H1 (cell line): ENCODE data around the gene PLP2. TPM values are rescaled to one million over a fixed set of nuclear protein-coding genes. Genes with fewer than 3 reads are reported as not detected.

Experiments used
- CTCF ChIA-PET: fragments of 300-600 bp; sonication (Branson Sonifier 250); formaldehyde crosslinking; loops from one replicate; lab custom pipeline; 2021; ENCODE audit not compliant: partially characterized antibody; lab: Charles Lee
- POLR2A ChIA-PET: fragments of 300-600 bp; sonication (Branson Sonifier 250); formaldehyde crosslinking; loops from one replicate; lab custom pipeline; 2021; ENCODE audit warnings: inconsistent platforms; ENCODE audit not compliant: partially characterized antibody; lab: Charles Lee
- DNase-seq, 2 experiments: peaks; one replicate each; pipeline versions ENCODE4 v3.0.0 to v3.0.0-alpha.2; 2010 to 2022; ENCODE audit warnings: low spot score in 2 of 2, low read depth in 1 of 2, mixed read lengths in 1 of 2
- FAIRE-seq: peaks from 2 replicates; lab custom pipeline; 2011; peaks lifted over from hg19 to GRCh38; lab: Jason Lieb, UNC
- H2AFZ ChIP-seq: 2 replicates; pipeline ENCODE4 v1.8.1; 2012; ENCODE audit warnings: low read length, inconsistent platforms
- H2AK5ac ChIP-seq: 2 replicates; pipeline ENCODE4 v1.6.1; 2013; ENCODE audit warnings: low read depth, low read length
- H2BK120ac ChIP-seq: replicated peaks from 2 replicates; pipeline ENCODE3; 2013; ENCODE audit warnings: low read depth, low read length, inconsistent platforms
- H2BK12ac ChIP-seq: 2 replicates; pipeline ENCODE4 v1.6.1; 2013; ENCODE audit warnings: low read depth, low read length
- H2BK15ac ChIP-seq: 2 replicates; pipeline ENCODE4 v1.6.1; 2013; ENCODE audit warnings: low read length
- H2BK20ac ChIP-seq: 2 replicates; pipeline ENCODE4 v1.6.1; 2013; ENCODE audit warnings: low read length
- H2BK5ac ChIP-seq: 2 replicates; pipeline ENCODE4 v1.6.1; 2013; ENCODE audit warnings: low read depth, low read length
- H3K14ac ChIP-seq: 2 replicates; pipeline ENCODE4 v1.6.1; 2013; ENCODE audit warnings: inconsistent platforms; ENCODE audit not compliant: insufficient read length
- H3K18ac ChIP-seq: 2 replicates; pipeline ENCODE4 v1.6.1; 2013; ENCODE audit warnings: low read length; ENCODE audit errors: extremely low read depth
- H3K23ac ChIP-seq: 2 replicates; pipeline ENCODE4 v1.6.1; 2013; ENCODE audit warnings: inconsistent platforms; ENCODE audit not compliant: insufficient read length
- H3K23me2 ChIP-seq: 2 replicates; pipeline ENCODE4 v1.6.1; 2013; ENCODE audit warnings: low read depth, low read length
- H3K27ac ChIP-seq: 2 replicates; pipeline ENCODE4 v1.6.1; 2011; ENCODE audit warnings: low read depth, low read length, inconsistent platforms
- H3K27me3 ChIP-seq, 4 experiments: replicated peaks in 1 of 4; 1 replicate in 1 of 4; 2 replicates in 3 of 4; pipeline versions ENCODE4 v1.6.1 to v1.8.1; 2011 to 2013; ENCODE audit warnings: low read length in 3 of 4, mild to moderate bottlenecking in 3 of 4, inconsistent platforms in 2 of 4, mixed read lengths in 2 of 4, moderate library complexity in 1 of 4; ENCODE audit not compliant: control insufficient read depth in 3 of 4, insufficient read depth in 3 of 4; ENCODE audit errors: extremely low read depth in 1 of 4
- H3K36me3 ChIP-seq, 4 experiments: 2 replicates each; pipeline versions ENCODE4 v1.6.1 to v1.8.1; 2011 to 2013; ENCODE audit warnings: mild to moderate bottlenecking in 4 of 4, low read length in 3 of 4, moderate library complexity in 2 of 4, control low read depth in 1 of 4, inconsistent platforms in 1 of 4; ENCODE audit not compliant: insufficient read depth in 4 of 4, control insufficient read depth in 2 of 4
- H3K4ac ChIP-seq: replicated peaks from 2 replicates; pipeline ENCODE3; 2013; ENCODE audit warnings: low read length, low read depth, mixed read lengths, inconsistent platforms; ENCODE audit not compliant: insufficient read length
- H3K4me1 ChIP-seq, 4 experiments: replicated peaks in 1 of 4; 1 replicate in 1 of 4; 2 replicates in 3 of 4; pipeline versions ENCODE4 v1.6.1 to v1.8.1; 2011 to 2013; ENCODE audit warnings: low read length in 3 of 4, inconsistent platforms in 2 of 4, mixed read lengths in 1 of 4; ENCODE audit not compliant: insufficient read depth in 4 of 4, control insufficient read depth in 3 of 4
- H3K4me2 ChIP-seq, 2 experiments: 2 replicates each; pipeline versions ENCODE4 v1.6.1 to v1.8.1; 2011 to 2013; ENCODE audit warnings: low read depth in 2 of 2, low read length in 2 of 2, control low read depth in 1 of 2, inconsistent platforms in 1 of 2, mild to moderate bottlenecking in 1 of 2; ENCODE audit not compliant: insufficient read depth in 1 of 2
- H3K4me3 ChIP-seq, 4 experiments: fragments of 200-600, 300-600 bp in 1 of 4; sonication (generic), shearing (Covaris generic), sonication (Bioruptor Twin) in 1 of 4; 2 replicates each; pipeline versions ENCODE4 v1.5.1 to v1.8.1; 2011 to 2016; ENCODE audit warnings: low read length in 4 of 4, low read depth in 3 of 4, control low read depth in 2 of 4, inconsistent platforms in 2 of 4, mild to moderate bottlenecking in 2 of 4, mixed read lengths in 1 of 4, moderate library complexity in 1 of 4; ENCODE audit not compliant: insufficient read depth in 2 of 4; ENCODE audit errors: extremely low read depth in 1 of 4
- H3K56ac ChIP-seq: replicated peaks from 2 replicates; pipeline ENCODE3; 2013; ENCODE audit warnings: low read depth, mild to moderate bottlenecking, mixed read lengths, low read length, inconsistent platforms; ENCODE audit not compliant: insufficient read length
- H3K79me1 ChIP-seq: 2 replicates; pipeline ENCODE4 v1.6.1; 2013; ENCODE audit warnings: low read depth, low read length, control low read depth
- H3K79me2 ChIP-seq, 2 experiments: 2 replicates each; pipeline versions ENCODE4 v1.6.1 to v1.8.1; 2012 to 2013; ENCODE audit warnings: low read length in 2 of 2, mild to moderate bottlenecking in 2 of 2, inconsistent platforms in 1 of 2; ENCODE audit not compliant: insufficient read depth in 2 of 2, control insufficient read depth in 1 of 2
- H3K9ac ChIP-seq, 4 experiments: replicated peaks in 1 of 4; 1 replicate in 1 of 4; 2 replicates in 3 of 4; pipeline versions ENCODE4 v1.6.1 to v1.8.1; 2011 to 2013; ENCODE audit warnings: low read depth in 3 of 4, low read length in 3 of 4, control low read depth in 2 of 4, mild to moderate bottlenecking in 2 of 4, moderate library complexity in 2 of 4, inconsistent platforms in 1 of 4; ENCODE audit errors: extremely low read depth in 1 of 4
- H3K9me3 ChIP-seq, 2 experiments: 2 replicates each; pipeline versions ENCODE4 v1.6.1 to v1.8.1; 2012 to 2013; ENCODE audit warnings: mild to moderate bottlenecking in 2 of 2, moderate library complexity in 2 of 2, control low read depth in 1 of 2, inconsistent platforms in 1 of 2, low read depth in 1 of 2, low read length in 1 of 2, mixed read lengths in 1 of 2; ENCODE audit not compliant: insufficient read depth in 2 of 2
- H4K20me1 ChIP-seq, 2 experiments: replicated peaks in 1 of 2; 2 replicates each; pipeline versions ENCODE3 to v1.8.1; 2011 to 2013; ENCODE audit warnings: inconsistent platforms in 2 of 2, low read length in 2 of 2, mild to moderate bottlenecking in 1 of 2; ENCODE audit not compliant: insufficient read depth in 2 of 2, control insufficient read depth in 1 of 2
- H4K5ac ChIP-seq: 2 replicates; pipeline ENCODE4 v1.6.1; 2013; ENCODE audit warnings: low read length, low read depth, mixed read lengths, inconsistent platforms; ENCODE audit not compliant: insufficient read length
- H4K8ac ChIP-seq: 2 replicates; pipeline ENCODE4 v1.8.0; 2013; ENCODE audit warnings: mild to moderate bottlenecking, moderate library complexity, low read length, inconsistent platforms; ENCODE audit not compliant: insufficient read depth; ENCODE audit errors: extremely low read depth
- H4K91ac ChIP-seq: replicated peaks from 2 replicates; pipeline ENCODE3; 2013; ENCODE audit warnings: low read length, mixed read lengths, inconsistent platforms; ENCODE audit not compliant: insufficient read length
- E2F6 ChIP-seq: IDR thresholded peaks from 2 replicates; pipeline ENCODE4 v1.6.1; 2012; ENCODE audit warnings: inconsistent platforms
- EZH2 ChIP-seq: fragments of 200-600 bp; sonication (generic); IDR thresholded peaks from 2 replicates; pipeline ENCODE4 v1.7.1; 2012; ENCODE audit warnings: low read depth, mild to moderate bottlenecking, moderate library complexity, low read length, inconsistent platforms; ENCODE audit not compliant: severe bottlenecking
- MAX ChIP-seq: IDR thresholded peaks from 2 replicates; pipeline ENCODE4 v1.6.1; 2012; ENCODE audit warnings: inconsistent platforms
- NRF1 ChIP-seq: IDR thresholded peaks from 2 replicates; pipeline ENCODE4 v1.6.1; 2011; ENCODE audit warnings: mild to moderate bottlenecking, low read depth, low read length, improper control_type of control experiment
- RBBP5 ChIP-seq: IDR thresholded peaks from 2 replicates; pipeline ENCODE4 v1.7.1; 2012; ENCODE audit warnings: low read depth, mild to moderate bottlenecking, inconsistent platforms, low read length, moderate library complexity, borderline replicate concordance
- SIN3A ChIP-seq, 2 experiments: IDR thresholded peaks in 1 of 2; conservative IDR thresholded peaks in 1 of 2; 2 replicates each; pipeline ENCODE4 v1.6.1; 2011 to 2012; ENCODE audit warnings: low read length in 2 of 2, improper control_type of control experiment in 1 of 2, low read depth in 1 of 2, mild to moderate bottlenecking in 1 of 2
- TAF7 ChIP-seq: optimal IDR thresholded peaks from 2 replicates; pipeline ENCODE3; 2011; ENCODE audit warnings: low read depth, mild to moderate bottlenecking, inconsistent platforms, low read length, moderate library complexity, borderline replicate concordance
- TBP ChIP-seq: IDR thresholded peaks from 2 replicates; pipeline ENCODE4 v1.6.1; 2011; ENCODE audit warnings: low read depth, low read length, improper control_type of control experiment
- WGBS, 2 experiments: shearing (Covaris generic) in 1 of 2; methylation state at CpG; one replicate each; pipeline versions ENCODE4 v1.1.6 to v1.1.7; 2013 to 2015; ENCODE audit warnings: low lambda C conversion rate in 2 of 2, mixed read lengths in 2 of 2, inconsistent platforms in 1 of 2, low coverage in 1 of 2, missing lambda C conversion rate in 1 of 2; ENCODE audit not compliant: insufficient replicate concordance in 2 of 2, insufficient coverage in 1 of 2, insufficient read length in 1 of 2; ENCODE audit errors: extremely low coverage in 1 of 2, missing lambda C conversion rate in 1 of 2; 5-methylcytosine and 5-hydroxymethylcytosine counted together
- polyA plus RNA-seq, 7 experiments: library from polyadenylated mRNA; depleted of rRNA in 3 of 7; stranded (reverse) in 5 of 7; unstranded in 2 of 7; fragments of >200 nt in 5 of 7; fragments of 200-250 nt in 2 of 7; gene quantifications; 1 replicate in 5 of 7; 2 replicates in 1 of 7; 4 replicates in 1 of 7; pipeline versions ENCODE4 v1.2.1 to v1.2.3, GENCODE V29; 2011 to 2013; ENCODE audit warnings: missing spikeins in 2 of 7, mixed read lengths in 2 of 7
- total RNA-seq: library from RNA; stranded (reverse); fragmentation: NEBNext Ultra II Directional; extraction: Animal tissue kit (Norgen Biotek cat#: 25700); gene quantifications from 2 replicates; pipeline ENCODE4 v1.2.1, GENCODE V29; 2021

PLP2 gene
- total and polyA plus RNA-seq, 2 of the 8 experiments (the other 6 are each of a cell fraction or from before 2014, with no cell fraction given): 10.3 to 23.4 TPM

- H3K18ac ChIP-seq: no peak overlapping the region
- H2BK15ac ChIP-seq: no peak overlapping the region
- no peak overlapping the region for H3K4me3 ChIP-seq
- WGBS, 2 experiments: 80% methylated on average over 3 of the region's 5 CpGs; no CpG with 5 or more reads in 1 of the 2 experiments
- FAIRE-seq: no peak
- H4K5ac ChIP-seq: no peak overlapping the region
- no peak overlapping the region for H3K4me2 ChIP-seq
- TF ChIP-seq SIN3A (conservative IDR thresholded peaks at IDR 0.05 in 1 of 2, IDR thresholded peaks at IDR 0.05 in 1 of 2; ENCODE audit: low read depth in 1 of 2, low read length in 2 of 2) (no peak), TBP (no peak), EZH2 (no peak), E2F6 (no peak), NRF1 (no peak), RBBP5 (no peak), MAX (no peak), TAF7 (no peak)
- no peak overlapping the region for H2BK20ac ChIP-seq
- no peaks in the 10 kb centered on the region for H3K79me1 ChIP-seq
- no peak overlapping the region for H4K8ac ChIP-seq
- no peak overlapping the region for H3K23ac ChIP-seq
- no peak for DNase-seq
- ChIA-PET POLR2A (no interaction called here), CTCF (interaction anchor here (0.6 to 1.6 kb wide), 2 partner anchors 19 to 29 kb away, joined by 3 to 5 read pairs; no protein-coding TSS in a partner anchor)
- H2AFZ ChIP-seq: no peak overlapping the region
- H3K14ac ChIP-seq: no peak overlapping the region
- no peaks in the 10 kb centered on the region for H3K36me3 ChIP-seq
- H2BK12ac ChIP-seq: no peak overlapping the region
- peaks cover 4% of the 10 kb centered on the region; the same call in 1 of the 2 replicates for H3K23me2 ChIP-seq
- no peaks in the 10 kb centered on the region for H3K79me2 ChIP-seq
- H2AK5ac ChIP-seq: no peak overlapping the region
- no peaks in the 10 kb centered on the region for H4K20me1 ChIP-seq
- no peak overlapping the region for H4K91ac ChIP-seq
- no peak overlapping the region for H3K27ac ChIP-seq
- H3K9me3 ChIP-seq: no peaks in the 10 kb centered on the region
- no peak overlapping the region for H3K9ac ChIP-seq
- H3K56ac ChIP-seq: no peak overlapping the region
- H3K4ac ChIP-seq: no peak overlapping the region
- H3K27me3 ChIP-seq: peaks cover 1 to 11% (median 8%) of the 10 kb centered on the region in 4 experiments; a peak in 6 of 7 replicates
- H3K4me1 ChIP-seq: peaks cover 0 to 4% (median under 1%) of the 10 kb centered on the region in 4 experiments; a peak in 2 of 7 replicates
- no peak overlapping the region for H2BK120ac ChIP-seq
- H2BK5ac ChIP-seq: no peak overlapping the region
These were observed 10.1 kb upstream of the PLP2 start for GRCh38 chrX:49161632-49162031.
